GM19193 (cell line): ENCODE measurements around the gene MFRP.

Source experiments
- POLR2A ChIP-seq: IDR thresholded peaks from 4 replicates; pipeline ENCODE4 v1.6.1; 2011; ENCODE audit not compliant: insufficient read depth, insufficient read length; ENCODE audit errors: extremely low read depth

Gene MFRP

DNA sequence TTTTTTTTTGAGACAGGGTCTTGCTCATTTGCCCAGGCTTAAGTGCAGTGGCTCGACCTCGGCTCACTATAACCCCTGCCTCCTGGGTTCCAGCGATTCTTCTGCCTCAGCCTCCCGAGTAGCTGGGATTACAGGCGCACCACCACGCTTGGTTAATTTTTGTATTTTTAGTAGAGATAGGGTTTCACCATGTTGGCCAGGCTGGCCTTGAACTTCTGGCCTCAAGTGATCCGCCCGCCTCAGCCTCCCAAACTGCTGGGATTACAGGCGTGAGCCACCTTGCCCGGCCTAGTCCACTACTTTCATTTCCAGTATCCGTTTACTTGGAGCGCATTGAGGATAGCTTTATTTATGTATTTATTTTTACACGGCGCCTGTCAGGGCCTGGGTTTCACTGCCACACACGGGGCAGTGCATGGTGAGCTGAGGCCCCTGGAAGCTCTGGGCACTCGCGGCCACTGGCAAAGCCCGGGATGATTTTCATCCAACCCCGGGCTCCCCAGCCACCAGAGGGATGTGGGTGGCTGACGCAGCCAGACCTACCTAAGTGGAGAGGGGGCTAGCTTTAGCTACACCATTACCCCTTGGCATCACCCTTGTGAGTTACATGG is 23.5 kb downstream of the MFRP start:
- no peak for TF ChIP-seq POLR2A

DNA sequence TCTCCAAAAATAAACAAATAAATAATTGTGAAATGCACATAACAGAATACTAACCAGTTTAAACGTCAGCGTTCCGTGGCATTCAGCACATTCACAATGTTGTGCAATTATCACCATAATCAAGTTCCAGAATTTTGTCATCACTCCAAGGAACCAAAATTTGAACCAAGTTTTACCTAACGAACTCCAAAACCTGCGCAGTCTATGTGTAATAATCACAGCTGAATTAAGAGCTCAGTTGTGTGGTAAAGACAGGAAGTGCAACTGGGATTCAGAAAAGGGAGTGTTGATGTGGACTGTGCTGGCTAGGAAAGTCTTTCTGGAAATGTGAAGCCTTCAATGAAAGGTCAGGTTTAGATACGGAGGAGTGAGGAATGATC is 24.2 kb downstream of the MFRP start:
- no peak for TF ChIP-seq POLR2A

DNA sequence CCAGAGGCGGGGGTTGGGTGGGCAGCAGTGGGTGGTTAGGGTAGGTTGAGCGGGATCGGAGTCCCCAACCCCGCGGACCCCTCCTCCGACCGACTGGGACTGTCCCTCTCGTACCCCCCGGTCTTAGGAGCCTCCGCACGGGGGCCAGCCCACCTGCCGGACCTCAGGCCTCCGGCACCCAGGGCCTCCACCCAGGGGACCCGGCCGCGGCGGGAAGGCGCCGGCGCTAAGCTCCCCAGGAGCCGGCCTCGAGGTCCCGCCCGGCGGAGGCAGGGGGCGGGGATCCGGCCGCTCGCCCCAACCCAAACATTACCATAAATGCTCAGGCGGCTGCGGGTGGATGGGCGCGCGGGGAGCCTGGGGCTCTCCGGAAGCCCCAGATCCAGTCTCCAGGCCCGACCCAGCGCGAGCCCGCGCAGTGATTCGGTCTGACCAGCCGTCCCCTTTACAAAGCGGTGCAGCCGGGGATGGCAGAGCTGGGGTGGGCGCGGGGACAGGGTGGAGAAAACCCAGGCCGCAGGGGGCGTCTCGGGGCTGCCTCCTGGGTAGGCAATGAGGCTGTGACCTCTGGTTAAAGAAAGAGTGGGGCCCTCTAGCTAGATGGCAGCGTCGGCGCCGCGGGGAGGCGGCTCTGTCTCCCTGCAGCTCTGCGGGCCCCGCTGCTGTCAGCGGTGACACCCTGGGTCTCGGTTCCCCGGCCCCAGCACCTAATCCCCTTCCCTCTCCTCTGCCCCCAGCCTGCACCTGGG is 25.6 kb downstream of the MFRP start:
- peak; percentile 67 for TF ChIP-seq POLR2A

DNA sequence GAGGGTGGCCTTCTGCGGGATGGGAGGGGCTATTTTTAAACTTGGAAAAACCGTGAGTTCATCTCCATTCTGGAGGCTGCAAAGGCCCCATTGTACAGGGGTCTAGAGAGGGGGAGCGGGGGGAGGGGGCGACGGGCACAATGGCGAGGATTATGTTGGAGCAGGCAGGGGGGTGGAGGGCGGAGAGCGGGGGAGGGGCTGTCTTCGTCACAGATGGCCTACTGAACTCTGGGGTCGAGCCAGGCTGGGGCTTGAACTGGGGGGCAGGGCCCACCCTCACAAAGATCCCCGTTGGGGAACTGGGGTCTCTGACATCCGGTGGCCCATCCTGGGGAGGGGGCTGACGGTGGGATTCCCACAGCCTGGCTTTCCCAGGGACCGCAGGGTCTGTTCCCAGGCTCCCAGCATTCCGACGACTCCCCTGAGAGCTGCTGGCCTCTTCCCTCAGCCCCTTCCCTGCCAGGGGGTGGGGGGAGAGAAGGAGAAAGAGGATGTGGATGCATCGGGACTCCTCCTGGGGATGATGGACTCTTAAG is 26.2 kb downstream of the MFRP start:
- TF ChIP-seq POLR2A: no peak

GRCh38 chr11:119319700-119320239 is 26.7 kb downstream of the MFRP start:
- no peak for TF ChIP-seq POLR2A

GRCh38 chr11:119319136-119319699 is 27.3 kb downstream of the MFRP start:
- no peak for TF ChIP-seq POLR2A

DNA sequence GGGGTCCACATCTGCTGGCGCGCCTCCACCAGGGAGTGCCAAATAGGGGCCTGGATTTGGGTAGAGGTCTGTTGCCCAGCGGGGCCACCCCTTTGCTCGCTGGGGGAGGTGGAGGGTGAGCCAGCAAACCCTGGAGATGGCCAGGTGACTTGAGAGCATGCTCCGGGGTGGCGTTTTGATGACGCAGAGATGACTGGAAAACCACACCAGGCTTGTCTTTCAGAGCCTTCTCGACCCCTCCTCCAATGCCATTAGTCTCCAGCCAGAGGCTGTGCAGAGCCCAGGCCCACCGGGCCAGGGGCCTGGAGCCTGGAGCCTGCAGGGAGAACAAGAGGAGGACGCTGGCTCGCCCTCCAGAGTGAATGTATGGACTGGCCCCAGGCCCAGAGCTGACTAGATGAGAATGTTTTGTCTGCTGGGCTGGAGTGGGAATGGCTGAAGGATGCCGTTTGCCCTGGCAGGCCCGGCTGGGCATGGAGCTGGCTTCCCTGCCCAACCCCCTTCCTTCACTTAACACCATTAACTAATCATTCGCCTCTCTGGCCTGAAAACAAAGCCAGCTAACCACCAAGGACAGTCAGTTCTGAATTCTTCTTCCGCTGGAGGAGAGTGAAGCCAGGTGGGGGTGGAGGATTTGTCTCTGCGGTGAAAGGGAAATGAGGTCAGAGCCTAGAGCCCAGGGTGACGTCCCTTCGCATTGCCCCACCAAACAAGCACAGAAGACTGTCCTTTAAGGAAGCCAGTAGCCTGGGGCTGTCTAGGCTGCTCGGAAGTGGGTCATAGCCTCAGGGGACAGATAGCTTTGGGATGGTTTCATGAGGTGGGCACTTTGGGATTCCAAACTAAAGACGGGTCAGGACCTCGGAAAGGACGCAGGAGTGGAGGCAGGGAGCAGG is 28.0 kb downstream of the MFRP start:
- TF ChIP-seq POLR2A: no peak

- TF ChIP-seq POLR2A: no peak
Observed at GRCh38 chr11:119317592-119318239, 28.8 kb downstream of the MFRP start.

DNA sequence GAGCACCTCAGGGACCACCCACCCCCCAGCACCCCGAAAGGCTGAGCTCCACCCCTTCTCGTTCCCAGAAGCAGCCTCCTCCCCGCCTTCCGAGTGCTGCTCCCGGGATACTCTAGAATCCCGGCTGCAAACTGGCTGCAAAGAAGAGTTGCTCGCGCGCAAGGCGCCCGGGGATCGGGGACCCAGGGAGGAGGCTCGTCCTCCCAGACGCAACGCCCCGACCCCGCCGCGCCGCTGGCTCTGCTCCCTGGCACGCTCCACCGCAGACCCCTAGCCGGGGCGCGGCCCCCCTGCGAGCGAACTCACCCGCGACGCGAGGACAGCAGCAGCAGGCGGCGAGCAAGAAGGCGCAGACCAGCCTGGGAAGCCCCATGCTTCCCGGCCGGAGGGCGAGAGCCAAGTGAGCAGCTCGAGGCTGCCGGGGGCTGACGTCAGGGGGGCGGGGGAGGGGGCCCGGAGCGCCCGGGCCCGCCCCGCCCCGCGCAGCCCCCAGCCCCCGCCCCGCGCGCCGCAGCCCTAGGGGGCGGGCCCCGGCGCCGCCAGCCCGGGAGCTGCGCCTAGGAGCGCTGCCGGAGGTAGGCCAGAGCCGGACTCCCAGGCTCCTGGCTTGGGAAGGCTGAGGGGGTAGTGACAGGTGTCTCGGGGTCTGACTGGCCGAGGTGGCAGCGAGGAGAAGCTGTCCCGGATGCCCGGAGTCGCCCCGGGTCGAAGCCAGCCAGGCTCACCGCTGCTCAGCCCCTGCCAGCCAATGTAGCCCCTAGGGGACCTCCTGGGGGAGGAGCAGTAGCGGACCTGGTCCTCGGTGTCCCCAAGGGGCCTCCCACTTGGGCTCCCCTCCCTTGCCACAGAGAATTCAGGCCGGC is 29.5 kb downstream of the MFRP start, which contains the start of gene MCAM:
MCAM (minus strand) TSS at position 402 of the 863 bp plus-strand sequence; CDS start at position 373, 29 bp downstream.
- peak; percentile 41 for TF ChIP-seq POLR2A

DNA sequence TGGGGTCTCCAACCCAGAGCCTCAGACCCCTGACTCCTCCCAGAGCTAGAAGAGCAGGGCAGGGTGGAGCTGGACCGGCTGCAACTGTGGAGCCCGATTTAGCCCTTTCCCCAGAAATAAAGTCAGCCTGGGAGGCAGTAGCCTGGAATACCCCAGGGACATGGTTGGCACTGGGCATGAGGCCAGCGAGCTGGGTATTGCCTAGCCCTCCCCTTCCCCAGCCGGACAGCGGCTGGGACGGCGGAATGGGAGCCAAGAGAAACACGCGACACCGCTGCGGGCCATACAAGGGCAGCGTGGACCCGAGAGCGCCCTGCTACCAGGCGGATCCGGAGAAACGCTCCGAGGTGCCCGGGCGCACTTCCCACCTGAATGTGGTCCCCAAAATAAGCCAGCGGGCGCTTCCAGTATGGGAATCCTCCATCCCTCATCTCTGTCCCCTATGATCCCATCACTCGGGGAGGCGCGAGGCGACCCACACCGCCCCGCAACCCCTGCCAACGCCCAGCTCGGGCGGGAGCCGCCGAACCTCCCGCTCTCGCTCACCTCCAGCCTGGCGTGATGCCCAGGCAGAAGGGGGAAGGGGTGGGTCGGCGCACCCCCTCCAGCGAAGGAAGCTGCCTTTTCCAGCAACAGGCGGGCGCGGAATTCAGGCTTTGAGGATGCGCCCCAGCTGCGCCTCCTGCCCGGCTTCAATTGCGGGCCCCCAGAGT is 30.3 kb downstream of the MFRP start:
- TF ChIP-seq POLR2A: no peak

GRCh38 chr11:119315131-119316015 is 31.1 kb downstream of the MFRP start:
- no peak for TF ChIP-seq POLR2A

- TF ChIP-seq POLR2A: no peak
Observed at GRCh38 chr11:119314726-119315125, 31.8 kb downstream of the MFRP start.

GRCh38 chr11:119310682-119311052 is 35.8 kb downstream of the MFRP start:
- TF ChIP-seq POLR2A: no peak
